Ishikawa (cell line): Measurements from ENCODE around the gene STMN3.

ENCODE experiments used
- CEBPB ChIP-seq: IDR thresholded peaks from 2 replicates; pipeline ENCODE4 v1.6.1; 2012
- CREB1 ChIP-seq: IDR thresholded peaks from 2 replicates; pipeline ENCODE4 v1.6.1; 2012; ENCODE audit warnings: low read depth
- EGR1 ChIP-seq: IDR thresholded peaks from 2 replicates; pipeline ENCODE4 v1.6.1; 2012
- EP300 ChIP-seq: IDR thresholded peaks from 2 replicates; pipeline ENCODE4 v1.6.1; 2012; ENCODE audit warnings: borderline replicate concordance
- FOXM1 ChIP-seq: IDR thresholded peaks from 2 replicates; pipeline ENCODE4 v1.6.1; 2012; ENCODE audit warnings: low read depth, borderline replicate concordance
- NFIC ChIP-seq: IDR thresholded peaks from 2 replicates; pipeline ENCODE4 v1.6.1; 2012
- RAD21 ChIP-seq: IDR thresholded peaks from 2 replicates; pipeline ENCODE4 v1.6.1; 2012; ENCODE audit warnings: low read depth
- TAF1 ChIP-seq: IDR thresholded peaks from 2 replicates; pipeline ENCODE4 v1.6.1; 2012; ENCODE audit warnings: low read depth, mild to moderate bottlenecking
- TCF12 ChIP-seq: IDR thresholded peaks from 2 replicates; pipeline ENCODE4 v1.6.1; 2012; ENCODE audit warnings: low read depth
- TEAD4 ChIP-seq: IDR thresholded peaks from 2 replicates; pipeline ENCODE4 v1.6.1; 2012
- YY1 ChIP-seq: IDR thresholded peaks from 2 replicates; pipeline ENCODE4 v1.6.1; 2012; ENCODE audit warnings: low read depth
- ZBTB7A ChIP-seq: IDR thresholded peaks from 2 replicates; pipeline ENCODE4 v1.6.1; 2012; ENCODE audit warnings: low read depth
- TF ChIP-seq, protein P1 (sequence below): IDR thresholded peaks from 2 replicates; pipeline ENCODE4 v1.6.1; 2012
- TF ChIP-seq, protein P2 (sequence below): IDR thresholded peaks from 2 replicates; pipeline ENCODE4 v1.6.1; 2012
- TF ChIP-seq, protein P3 (sequence below): IDR thresholded peaks from 2 replicates; pipeline ENCODE4 v1.6.1; 2012; ENCODE audit warnings: low read depth, mild to moderate bottlenecking

Gene STMN3

DNA sequence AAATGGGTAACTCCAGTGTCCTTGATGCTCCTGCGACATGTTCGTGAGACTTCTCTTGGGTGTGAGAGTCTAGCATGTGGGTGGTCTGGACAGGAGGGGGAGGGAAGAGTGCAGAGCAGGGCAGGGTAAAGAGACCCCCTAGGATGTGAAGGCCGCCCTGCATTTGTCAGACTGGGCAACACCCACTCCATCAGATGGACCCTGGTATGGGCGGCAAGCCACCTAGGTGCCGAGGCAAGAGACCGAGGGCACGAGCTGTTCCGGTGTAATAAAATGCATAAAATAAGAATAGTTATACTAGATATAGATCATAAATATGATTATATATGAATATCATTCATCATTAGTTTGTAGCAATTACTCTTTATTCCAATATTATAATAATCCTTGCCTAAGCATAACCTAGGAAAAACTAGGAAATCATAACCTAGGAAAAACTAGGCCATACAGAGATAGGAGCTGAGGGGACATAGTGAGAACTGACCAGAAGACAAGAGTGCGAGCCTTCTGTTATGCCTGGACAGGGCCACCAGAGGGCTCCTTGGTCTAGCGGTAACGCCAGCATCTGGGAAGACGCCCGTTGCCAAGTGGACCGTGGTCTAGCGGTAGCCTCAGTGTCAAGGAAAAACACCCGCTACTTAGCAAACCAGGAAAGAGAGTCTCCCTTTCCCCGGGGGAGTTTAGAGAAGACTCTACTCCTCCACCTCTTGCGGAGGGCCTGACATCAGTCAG is 39.2 kb downstream of the STMN3 start:
- peak; percentile 32; the same call in 1 of the 2 replicates for TF ChIP-seq RAD21

DNA sequence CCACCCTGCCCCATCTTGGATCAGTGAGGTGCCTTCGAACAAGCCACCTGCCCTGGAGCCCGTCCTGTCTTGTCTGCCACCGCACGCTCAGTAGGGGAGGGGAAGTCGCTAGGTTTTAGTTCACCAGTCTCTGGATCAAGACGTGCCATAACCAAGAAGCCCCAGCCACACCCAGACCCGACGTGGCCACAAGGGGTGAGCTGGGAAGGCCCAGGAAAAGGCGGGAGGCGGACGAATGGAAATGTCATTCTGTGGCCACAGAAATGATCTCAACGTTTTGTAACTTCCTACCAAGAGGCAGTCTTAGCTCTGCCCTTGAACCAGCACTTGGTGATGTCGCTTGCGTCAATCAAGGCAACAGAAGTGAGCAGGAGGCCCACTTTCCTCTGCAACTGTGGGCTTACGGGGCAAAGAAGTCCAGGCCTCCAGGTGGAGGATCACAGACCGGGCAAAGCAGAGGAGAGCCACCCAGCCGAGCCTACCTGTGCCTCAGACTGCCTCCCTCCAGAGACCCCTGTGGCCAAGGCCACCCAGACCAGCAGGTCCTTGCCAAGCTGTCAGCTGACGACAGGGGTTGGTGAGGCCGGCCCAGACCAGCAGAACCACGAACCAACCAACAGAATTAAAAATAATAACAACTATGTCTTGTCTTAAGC is 40.8 kb downstream of the STMN3 start:
- TF ChIP-seq TEAD4 (no peak), CREB1 (no peak), EGR1 (no peak)
- TF ChIP-seq, protein P1, sequence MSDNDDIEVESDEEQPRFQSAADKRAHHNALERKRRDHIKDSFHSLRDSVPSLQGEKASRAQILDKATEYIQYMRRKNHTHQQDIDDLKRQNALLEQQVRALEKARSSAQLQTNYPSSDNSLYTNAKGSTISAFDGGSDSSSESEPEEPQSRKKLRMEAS: no peak
- TF ChIP-seq, protein P2, sequence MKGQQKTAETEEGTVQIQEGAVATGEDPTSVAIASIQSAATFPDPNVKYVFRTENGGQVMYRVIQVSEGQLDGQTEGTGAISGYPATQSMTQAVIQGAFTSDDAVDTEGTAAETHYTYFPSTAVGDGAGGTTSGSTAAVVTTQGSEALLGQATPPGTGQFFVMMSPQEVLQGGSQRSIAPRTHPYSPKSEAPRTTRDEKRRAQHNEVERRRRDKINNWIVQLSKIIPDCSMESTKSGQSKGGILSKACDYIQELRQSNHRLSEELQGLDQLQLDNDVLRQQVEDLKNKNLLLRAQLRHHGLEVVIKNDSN: no peak

DNA sequence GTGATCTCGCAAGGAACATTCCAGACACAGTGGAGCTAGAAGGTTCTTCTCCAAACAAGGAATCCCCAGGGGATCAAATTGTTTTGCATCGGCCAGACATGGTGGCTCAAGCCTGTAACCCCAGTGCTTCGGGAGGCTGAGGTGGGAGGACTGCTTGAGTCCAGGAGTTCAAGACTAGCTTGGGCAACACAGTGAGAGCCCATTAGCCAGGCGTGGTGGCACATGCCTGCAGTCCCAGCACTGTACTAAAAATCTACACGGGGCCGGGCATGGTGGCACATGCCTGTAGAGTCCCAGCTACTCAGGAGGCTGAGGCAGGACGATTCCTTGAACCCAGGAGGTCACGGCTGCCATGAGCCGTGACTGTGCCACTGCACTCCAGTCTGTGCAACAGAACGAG is 41.6 kb downstream of the STMN3 start:
- TF ChIP-seq, protein P1: no peak
- TF ChIP-seq, protein P3, sequence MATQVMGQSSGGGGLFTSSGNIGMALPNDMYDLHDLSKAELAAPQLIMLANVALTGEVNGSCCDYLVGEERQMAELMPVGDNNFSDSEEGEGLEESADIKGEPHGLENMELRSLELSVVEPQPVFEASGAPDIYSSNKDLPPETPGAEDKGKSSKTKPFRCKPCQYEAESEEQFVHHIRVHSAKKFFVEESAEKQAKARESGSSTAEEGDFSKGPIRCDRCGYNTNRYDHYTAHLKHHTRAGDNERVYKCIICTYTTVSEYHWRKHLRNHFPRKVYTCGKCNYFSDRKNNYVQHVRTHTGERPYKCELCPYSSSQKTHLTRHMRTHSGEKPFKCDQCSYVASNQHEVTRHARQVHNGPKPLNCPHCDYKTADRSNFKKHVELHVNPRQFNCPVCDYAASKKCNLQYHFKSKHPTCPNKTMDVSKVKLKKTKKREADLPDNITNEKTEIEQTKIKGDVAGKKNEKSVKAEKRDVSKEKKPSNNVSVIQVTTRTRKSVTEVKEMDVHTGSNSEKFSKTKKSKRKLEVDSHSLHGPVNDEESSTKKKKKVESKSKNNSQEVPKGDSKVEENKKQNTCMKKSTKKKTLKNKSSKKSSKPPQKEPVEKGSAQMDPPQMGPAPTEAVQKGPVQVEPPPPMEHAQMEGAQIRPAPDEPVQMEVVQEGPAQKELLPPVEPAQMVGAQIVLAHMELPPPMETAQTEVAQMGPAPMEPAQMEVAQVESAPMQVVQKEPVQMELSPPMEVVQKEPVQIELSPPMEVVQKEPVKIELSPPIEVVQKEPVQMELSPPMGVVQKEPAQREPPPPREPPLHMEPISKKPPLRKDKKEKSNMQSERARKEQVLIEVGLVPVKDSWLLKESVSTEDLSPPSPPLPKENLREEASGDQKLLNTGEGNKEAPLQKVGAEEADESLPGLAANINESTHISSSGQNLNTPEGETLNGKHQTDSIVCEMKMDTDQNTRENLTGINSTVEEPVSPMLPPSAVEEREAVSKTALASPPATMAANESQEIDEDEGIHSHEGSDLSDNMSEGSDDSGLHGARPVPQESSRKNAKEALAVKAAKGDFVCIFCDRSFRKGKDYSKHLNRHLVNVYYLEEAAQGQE: no peak

DNA sequence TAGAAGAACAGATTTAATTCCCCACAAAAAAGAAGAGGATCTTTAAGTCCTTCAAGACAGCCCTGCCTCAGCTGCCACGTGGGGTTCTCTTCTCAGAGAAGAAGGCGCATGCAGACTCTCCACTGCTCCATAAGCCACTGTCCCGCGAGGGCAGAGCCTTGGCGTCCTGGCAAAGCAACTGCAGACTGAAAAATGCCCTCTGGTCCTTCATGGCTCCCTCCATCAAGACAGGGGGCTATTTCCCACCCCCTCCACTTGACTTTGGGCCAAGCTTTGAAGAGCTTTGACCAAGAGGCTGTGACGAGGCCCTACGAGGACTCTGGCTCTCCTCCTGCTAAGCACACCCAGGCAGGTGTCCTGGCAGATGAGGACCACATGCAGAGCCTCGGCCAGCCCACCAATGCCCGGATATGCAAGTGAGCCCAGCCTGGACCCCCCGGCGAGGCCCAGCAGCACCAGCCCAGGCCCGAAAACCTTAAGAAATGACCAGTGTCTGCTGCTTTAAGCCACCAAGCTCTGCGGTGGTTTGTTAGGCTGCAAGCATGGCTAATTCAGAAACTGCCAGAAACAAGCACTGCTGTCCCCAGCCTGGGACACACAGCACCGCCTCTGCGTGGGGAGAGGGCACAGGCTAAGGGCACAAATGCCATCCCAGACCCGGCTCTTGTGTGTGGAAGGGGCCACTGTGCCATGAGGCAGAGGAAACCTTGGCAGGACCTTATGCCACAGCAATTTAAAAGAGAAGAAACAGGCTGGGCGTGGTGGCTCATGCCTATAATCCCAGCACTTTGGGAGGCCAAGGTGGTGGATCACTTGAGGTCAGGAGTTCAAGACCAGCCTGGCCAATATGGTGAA is 42.4 kb downstream of the STMN3 start:
- TF ChIP-seq TCF12 (no peak), RAD21 (no peak), CEBPB (no peak), TAF1 (no peak), EGR1 (no peak), YY1 (no peak), FOXM1 (no peak), ZBTB7A (no peak), TEAD4 (no peak), EP300 (no peak), CREB1 (no peak), NFIC (no peak)
- TF ChIP-seq, protein P2: no peak
- TF ChIP-seq, protein P1: no peak
- TF ChIP-seq, protein P3: no peak

DNA sequence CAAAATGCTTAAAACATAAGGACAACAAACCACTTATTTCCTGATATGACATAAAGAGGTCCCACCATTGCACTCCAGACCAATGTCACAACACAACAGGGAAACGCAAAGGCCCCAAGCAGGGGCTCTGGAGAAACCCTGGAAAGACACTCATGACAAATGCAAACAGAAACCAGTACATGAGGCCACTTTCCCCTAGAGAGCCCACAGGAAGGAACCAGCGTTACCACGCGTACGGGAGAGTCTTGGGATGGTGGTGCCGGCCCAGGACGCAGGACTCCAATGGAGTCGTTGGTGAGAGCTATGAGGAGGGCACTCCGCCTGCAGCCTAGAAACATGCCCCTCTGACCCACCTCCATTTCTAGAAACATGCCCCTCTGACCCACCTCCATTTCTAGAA is 46.5 kb downstream of the STMN3 start:
- TF ChIP-seq CEBPB (no peak), EP300 (no peak), TCF12 (no peak), FOXM1 (no peak), CREB1 (no peak), NFIC (no peak), RAD21 (no peak), YY1 (no peak), EGR1 (no peak)
- TF ChIP-seq, protein P3: no peak
- TF ChIP-seq, protein P2: no peak
- TF ChIP-seq, protein P1: no peak
